HepG2 (cell line): ENCODE results near the gene CPPED1. TPM values are rescaled to one million over a fixed set of nuclear protein-coding genes. Genes with fewer than 3 reads are reported as not detected.

Experiments used
- ATAC-seq: fragments of 200-7000 bp; cut with Tn5 transposase; 3 replicates; pipeline ENCODE4 v1.9.1; 2020; ENCODE audit warnings: mild to moderate bottlenecking, moderate library complexity
- BruUV-seq: library from RNA; stranded (reverse); fragments of 400-500 nt; replicated peaks from 2 replicates; lab custom pipeline; 2021; lab: Mats Ljungman, UMichigan
- CTCF ChIA-PET: fragments of 300-600 bp; formaldehyde crosslinking; extraction: SDS; loops from one replicate; lab custom pipeline; 2021; ENCODE audit warnings: low total read pairs, inconsistent platforms, low intra/inter-chr PET ratio; lab: Yijun Ruan, JAX
- POLR2A ChIA-PET: fragments of 350-600 bp; sonication (Branson Sonifier 250); formaldehyde crosslinking; loops from one replicate; lab custom pipeline; 2020; ENCODE audit warnings: antibody characterized with exemption, inconsistent platforms; lab: Yijun Ruan, JAX
- DNase-seq: peaks from one replicate; pipeline ENCODE4 v3.0.0-alpha.2; 2015; ENCODE audit warnings: low spot score
- FAIRE-seq: peaks from 3 replicates; lab custom pipeline; 2011; peaks lifted over from hg19 to GRCh38; lab: Jason Lieb, UNC
- H2AFZ ChIP-seq: one replicate; pipeline ENCODE4 v1.6.1; 2011; ENCODE audit warnings: low read length, inconsistent platforms
- H3K27ac ChIP-seq: fragments of 300-600 bp; 3 replicates; pipeline ENCODE4 v1.8.0; 2011; ENCODE audit warnings: mixed run types, mild to moderate bottlenecking, mixed read lengths, low read length, inconsistent platforms; ENCODE audit not compliant: insufficient read depth; ENCODE audit errors: extremely low read length
- H3K27me3 ChIP-seq, 2 experiments: fragments of 200-600 bp in 1 of 2; 2 replicates in 1 of 2; 3 replicates in 1 of 2; pipeline versions ENCODE4 v1.6.0 to v1.8.0; 2011; ENCODE audit warnings: low read length in 2 of 2, mild to moderate bottlenecking in 2 of 2, moderate library complexity in 2 of 2, inconsistent platforms in 1 of 2; ENCODE audit not compliant: insufficient read depth in 2 of 2, control insufficient read depth in 1 of 2
- H3K36me3 ChIP-seq, 2 experiments: fragments of 200-600 bp in 1 of 2; replicated peaks in 1 of 2; 2 replicates in 1 of 2; 3 replicates in 1 of 2; pipeline versions ENCODE4 v1.5.1 to v1.8.0; 2011; ENCODE audit warnings: low read length in 2 of 2, inconsistent platforms in 1 of 2; ENCODE audit not compliant: insufficient read depth in 2 of 2, control insufficient read depth in 1 of 2
- H3K4me1 ChIP-seq: 2 replicates; pipeline ENCODE4 v1.5.1; 2012; ENCODE audit warnings: low read length, inconsistent platforms; ENCODE audit not compliant: insufficient read depth
- H3K4me2 ChIP-seq: 2 replicates; pipeline ENCODE4 v1.6.0; 2011; ENCODE audit warnings: low read depth, low read length, inconsistent platforms
- H3K4me3 ChIP-seq, 3 experiments: fragments of 200-600 bp in 1 of 3; sonication (generic), shearing (Covaris generic) in 1 of 3; replicated peaks in 1 of 3; 2 replicates each; pipeline ENCODE4 v1.5.1; 2011 to 2016; ENCODE audit warnings: low read length in 3 of 3, inconsistent platforms in 2 of 3, low read depth in 2 of 3, mild to moderate bottlenecking in 2 of 3, control low read depth in 1 of 3, mixed read lengths in 1 of 3; ENCODE audit not compliant: insufficient read depth in 1 of 3
- H3K79me2 ChIP-seq: one replicate; pipeline ENCODE4 v1.6.1; 2011; ENCODE audit warnings: low read length, inconsistent platforms; ENCODE audit not compliant: insufficient read depth
- H3K9ac ChIP-seq: 2 replicates; pipeline ENCODE4 v1.6.0; 2011; ENCODE audit warnings: mild to moderate bottlenecking, low read depth, low read length, inconsistent platforms; ENCODE audit not compliant: insufficient read depth
- H3K9me3 ChIP-seq: 2 replicates; pipeline ENCODE4 v1.5.1; 2012; ENCODE audit warnings: mild to moderate bottlenecking, low read length
- H4K20me1 ChIP-seq: 2 replicates; pipeline ENCODE4 v1.6.0; 2011; ENCODE audit warnings: inconsistent platforms, mild to moderate bottlenecking, low read length, moderate library complexity; ENCODE audit not compliant: insufficient read depth
- ARNT ChIP-seq: fragments of 450-650 bp; IDR thresholded peaks from 2 replicates; pipeline ENCODE4 v1.6.1; 2017
- DNMT1 ChIP-seq: sonication (generic); formaldehyde crosslinking; IDR thresholded peaks from 2 replicates; pipeline ENCODE4 v1.5.1; 2020; ENCODE audit warnings: mild to moderate bottlenecking, missing genetic modification reagents
- FOSL2 ChIP-seq: sonication (generic); formaldehyde crosslinking; IDR thresholded peaks from 2 replicates; pipeline ENCODE4 v1.4.0; 2020; ENCODE audit warnings: missing genetic modification reagents
- KDM5B ChIP-seq: sonication (generic); formaldehyde crosslinking; IDR thresholded peaks from 2 replicates; pipeline ENCODE4 v1.4.0; 2020; ENCODE audit warnings: missing genetic modification reagents, mild to moderate bottlenecking, borderline replicate concordance
- KLF6 ChIP-seq: IDR thresholded peaks from 2 replicates; pipeline ENCODE4 v1.8.0; 2016; ENCODE audit warnings: missing biosample characterization, missing genetic modification reagents
- PCBP2 ChIP-seq: fragments of 200-400 bp; formaldehyde crosslinking; optimal IDR thresholded peaks from 2 replicates; pipeline ENCODE3; 2018; ENCODE audit warnings: low read length, low read depth; ENCODE audit not compliant: poor library complexity, severe bottlenecking
- POLR2A ChIP-seq, 2 experiments: IDR thresholded peaks; 2 replicates each; pipeline ENCODE4 v1.6.1; 2011; ENCODE audit warnings: low read depth in 2 of 2, low read length in 2 of 2, mild to moderate bottlenecking in 1 of 2, moderate library complexity in 1 of 2; ENCODE audit not compliant: insufficient read depth in 1 of 2
- SRF ChIP-seq: IDR thresholded peaks from 2 replicates; pipeline ENCODE4 v1.6.1; 2011; ENCODE audit warnings: mild to moderate bottlenecking, low read depth, low read length, moderate library complexity
- ZFP36L1 ChIP-seq: sonication (generic); formaldehyde crosslinking; IDR thresholded peaks from 2 replicates; pipeline ENCODE4 v1.8.0; 2022; ENCODE audit warnings: mild to moderate bottlenecking, missing genetic modification reagents, moderate library complexity
- ZNF253 ChIP-seq: sonication (generic); formaldehyde crosslinking; IDR thresholded peaks from 2 replicates; pipeline ENCODE4 v1.8.0; 2022; ENCODE audit warnings: mild to moderate bottlenecking, missing genetic modification reagents, borderline replicate concordance
- ZNF552 ChIP-seq: sonication (generic); formaldehyde crosslinking; IDR thresholded peaks from 2 replicates; pipeline ENCODE4 v1.9.0; 2022; ENCODE audit warnings: missing genetic modification reagents, mild to moderate bottlenecking, borderline replicate concordance
- ZNF772 ChIP-seq: sonication (generic); formaldehyde crosslinking; IDR thresholded peaks from 2 replicates; pipeline ENCODE4 v1.5.0; 2020; ENCODE audit warnings: mild to moderate bottlenecking, missing genetic modification reagents
- ZNF781 ChIP-seq: sonication (generic); formaldehyde crosslinking; IDR thresholded peaks from 2 replicates; pipeline ENCODE4 v1.5.1; 2020; ENCODE audit warnings: borderline replicate concordance, mild to moderate bottlenecking, missing genetic modification reagents; ENCODE audit errors: not compliant biosample characterization
- ZSCAN25 ChIP-seq: sonication (generic); formaldehyde crosslinking; IDR thresholded peaks from 2 replicates; pipeline ENCODE4 v1.8.0; 2022; ENCODE audit warnings: mild to moderate bottlenecking, missing genetic modification reagents
- WGBS: methylation state at CpG from one replicate; pipeline ENCODE4 v1.1.6; 2017; ENCODE audit warnings: low lambda C conversion rate; 5-methylcytosine and 5-hydroxymethylcytosine counted together
- in situ Hi-C: cut with HindIII; loops from 2 replicates; pipeline ENCODE4 v1.10.0; 2017; ENCODE audit warnings: low pct_unique_long_range_greater_than_20kb; ENCODE audit not compliant: extremely low pct_ligation_motif_present
- intact Hi-C: fragments of 100-400 bp; cut with micrococcal nuclease; formaldehyde crosslinking; loops from one replicate; pipeline ENCODE4 v1.10.0; 2022; ENCODE audit not compliant: unreplicated experiment
- polyA plus RNA-seq, 8 experiments: library from polyadenylated mRNA; depleted of rRNA in 3 of 8; stranded (reverse) in 7 of 8; unstranded in 1 of 8; fragments of >200 nt; fragmentation: Illumina TruSeq in 4 of 8; extraction: Trizol in 4 of 8; gene quantifications; 2 replicates each; pipeline versions ENCODE4 v1.2.1 to v1.2.3, GENCODE V29; 2011 to 2016; ENCODE audit warnings: low read depth in 4 of 8, missing spikeins in 1 of 8, mixed read lengths in 1 of 8; ENCODE audit not compliant: insufficient read depth in 1 of 8
- total RNA-seq, 5 experiments: library from RNA; depleted of rRNA; stranded (reverse); fragments of >200 nt; fragmentation: Illumina TruSeq; extraction: Trizol; gene quantifications; 2 replicates each; pipeline ENCODE4 v1.2.3, GENCODE V29; 2016; ENCODE audit warnings: low read depth in 1 of 5
- TF ChIP-seq, protein P1 (sequence below): sonication (generic); formaldehyde crosslinking; IDR thresholded peaks from 2 replicates; pipeline ENCODE4 v1.5.1; 2020; ENCODE audit warnings: mild to moderate bottlenecking, missing genetic modification reagents, moderate library complexity
- TF ChIP-seq, protein P2 (sequence below): sonication (generic); formaldehyde crosslinking; IDR thresholded peaks from 2 replicates; pipeline ENCODE4 v1.5.1; 2020; ENCODE audit warnings: mild to moderate bottlenecking, missing genetic modification reagents, borderline replicate concordance

The CPPED1 gene
- total and polyA plus RNA-seq, 2 of the 13 experiments (the other 11 are each of a cell fraction or from before 2014, with no cell fraction given): 66.6 to 71.3 TPM

DNA sequence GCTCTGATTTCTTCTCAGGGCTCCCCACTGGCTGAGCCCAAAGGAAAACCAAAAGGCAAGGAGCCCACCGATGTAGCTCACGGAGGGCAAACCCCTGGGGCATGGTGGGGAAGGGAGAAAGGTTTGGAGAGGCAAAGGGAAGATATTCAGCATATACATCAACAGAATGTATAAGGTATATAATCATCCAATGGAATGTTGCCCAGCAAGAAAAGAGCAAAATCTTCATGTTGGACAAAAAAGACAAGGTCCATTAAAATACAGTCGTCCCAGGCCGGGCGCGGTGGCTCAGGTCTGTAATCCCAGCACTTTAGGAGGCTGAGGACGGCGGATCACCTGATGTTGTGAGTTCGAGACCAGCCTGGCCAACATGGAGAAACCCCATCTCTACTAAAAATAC is 1.6 kb downstream of the CPPED1 start:
- Histone ChIP-seq H3K4me2 (peak overlapping the region; percentile 99), H3K27ac (peak overlapping the region; percentile 97), H3K27me3 (peaks cover 0 to 7% of the 10 kb centered on the region in 2 experiments; a peak in 1 of 5 replicates), H2AFZ (no peak overlapping the region), H4K20me1 (peaks cover 16% of the 10 kb centered on the region), H3K4me3 (peak overlapping the region; percentile 86 to 97 (median 87)), H3K4me1 (peaks cover 69% of the 10 kb centered on the region), H3K36me3 (peaks cover 0 to 6% of the 10 kb centered on the region in 2 experiments; a peak in 4 of 5 replicates), H3K79me2 (peaks cover 63% of the 10 kb centered on the region), H3K9ac (peak overlapping the region; percentile 92), H3K9me3 (no peaks in the 10 kb centered on the region)
- intact Hi-C loops (loop anchor here (5.0 kb wide), 1 partner anchor 230 kb away; no protein-coding TSS in a partner anchor), in situ Hi-C loops (loop anchor here (25.0 kb wide), 1 partner anchor 465 kb away; no protein-coding TSS in a partner anchor)
- no peak for DNase-seq
- 67% methylated on average over 9 of the region's 9 CpGs for WGBS
- CTCF ChIA-PET: no interaction called here
- ATAC-seq: no peak
- no TSS peak for BruUV-seq
- POLR2A ChIA-PET: interaction anchor here (0.8 to 3.7 kb wide), 9 partner anchors 9 to 236 kb away, joined by 3 to 21 read pairs (median 5); no protein-coding TSS in a partner anchor
- no peak for FAIRE-seq
- TF ChIP-seq ARNT: no peak
- TF ChIP-seq PCBP2: no peak
- TF ChIP-seq KLF6 (CRISPR knock-in tag): no peak
- TF ChIP-seq DNMT1: no peak
- TF ChIP-seq FOSL2: no peak; the same call in 1 of the 2 replicates
- 0 out of 2 replicates have a peak, but pooled peaks have one; percentile 50 for TF ChIP-seq KDM5B
- TF ChIP-seq, protein P1, sequence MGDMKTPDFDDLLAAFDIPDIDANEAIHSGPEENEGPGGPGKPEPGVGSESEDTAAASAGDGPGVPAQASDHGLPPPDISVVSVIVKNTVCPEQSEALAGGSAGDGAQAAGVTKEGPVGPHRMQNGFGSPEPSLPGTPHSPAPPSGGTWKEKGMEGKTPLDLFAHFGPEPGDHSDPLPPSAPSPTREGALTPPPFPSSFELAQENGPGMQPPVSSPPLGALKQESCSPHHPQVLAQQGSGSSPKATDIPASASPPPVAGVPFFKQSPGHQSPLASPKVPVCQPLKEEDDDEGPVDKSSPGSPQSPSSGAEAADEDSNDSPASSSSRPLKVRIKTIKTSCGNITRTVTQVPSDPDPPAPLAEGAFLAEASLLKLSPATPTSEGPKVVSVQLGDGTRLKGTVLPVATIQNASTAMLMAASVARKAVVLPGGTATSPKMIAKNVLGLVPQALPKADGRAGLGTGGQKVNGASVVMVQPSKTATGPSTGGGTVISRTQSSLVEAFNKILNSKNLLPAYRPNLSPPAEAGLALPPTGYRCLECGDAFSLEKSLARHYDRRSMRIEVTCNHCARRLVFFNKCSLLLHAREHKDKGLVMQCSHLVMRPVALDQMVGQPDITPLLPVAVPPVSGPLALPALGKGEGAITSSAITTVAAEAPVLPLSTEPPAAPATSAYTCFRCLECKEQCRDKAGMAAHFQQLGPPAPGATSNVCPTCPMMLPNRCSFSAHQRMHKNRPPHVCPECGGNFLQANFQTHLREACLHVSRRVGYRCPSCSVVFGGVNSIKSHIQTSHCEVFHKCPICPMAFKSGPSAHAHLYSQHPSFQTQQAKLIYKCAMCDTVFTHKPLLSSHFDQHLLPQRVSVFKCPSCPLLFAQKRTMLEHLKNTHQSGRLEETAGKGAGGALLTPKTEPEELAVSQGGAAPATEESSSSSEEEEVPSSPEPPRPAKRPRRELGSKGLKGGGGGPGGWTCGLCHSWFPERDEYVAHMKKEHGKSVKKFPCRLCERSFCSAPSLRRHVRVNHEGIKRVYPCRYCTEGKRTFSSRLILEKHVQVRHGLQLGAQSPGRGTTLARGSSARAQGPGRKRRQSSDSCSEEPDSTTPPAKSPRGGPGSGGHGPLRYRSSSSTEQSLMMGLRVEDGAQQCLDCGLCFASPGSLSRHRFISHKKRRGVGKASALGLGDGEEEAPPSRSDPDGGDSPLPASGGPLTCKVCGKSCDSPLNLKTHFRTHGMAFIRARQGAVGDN (CRISPR knock-in tag): peak; percentile 24; the same call in 1 of the 2 replicates
- TF ChIP-seq ZFP36L1 (CRISPR knock-in tag): no peak
- TF ChIP-seq ZSCAN25: no peak
- TF ChIP-seq ZNF552 (CRISPR knock-in tag): no peak
- TF ChIP-seq ZNF253 (CRISPR knock-in tag): no peak; the same call in 1 of the 2 replicates
- TF ChIP-seq ZNF772 (CRISPR knock-in tag): 0 out of 2 replicates have a peak, but pooled peaks have one; percentile 42
- TF ChIP-seq ZNF781 (CRISPR knock-in tag): no peak
- TF ChIP-seq, protein P2, sequence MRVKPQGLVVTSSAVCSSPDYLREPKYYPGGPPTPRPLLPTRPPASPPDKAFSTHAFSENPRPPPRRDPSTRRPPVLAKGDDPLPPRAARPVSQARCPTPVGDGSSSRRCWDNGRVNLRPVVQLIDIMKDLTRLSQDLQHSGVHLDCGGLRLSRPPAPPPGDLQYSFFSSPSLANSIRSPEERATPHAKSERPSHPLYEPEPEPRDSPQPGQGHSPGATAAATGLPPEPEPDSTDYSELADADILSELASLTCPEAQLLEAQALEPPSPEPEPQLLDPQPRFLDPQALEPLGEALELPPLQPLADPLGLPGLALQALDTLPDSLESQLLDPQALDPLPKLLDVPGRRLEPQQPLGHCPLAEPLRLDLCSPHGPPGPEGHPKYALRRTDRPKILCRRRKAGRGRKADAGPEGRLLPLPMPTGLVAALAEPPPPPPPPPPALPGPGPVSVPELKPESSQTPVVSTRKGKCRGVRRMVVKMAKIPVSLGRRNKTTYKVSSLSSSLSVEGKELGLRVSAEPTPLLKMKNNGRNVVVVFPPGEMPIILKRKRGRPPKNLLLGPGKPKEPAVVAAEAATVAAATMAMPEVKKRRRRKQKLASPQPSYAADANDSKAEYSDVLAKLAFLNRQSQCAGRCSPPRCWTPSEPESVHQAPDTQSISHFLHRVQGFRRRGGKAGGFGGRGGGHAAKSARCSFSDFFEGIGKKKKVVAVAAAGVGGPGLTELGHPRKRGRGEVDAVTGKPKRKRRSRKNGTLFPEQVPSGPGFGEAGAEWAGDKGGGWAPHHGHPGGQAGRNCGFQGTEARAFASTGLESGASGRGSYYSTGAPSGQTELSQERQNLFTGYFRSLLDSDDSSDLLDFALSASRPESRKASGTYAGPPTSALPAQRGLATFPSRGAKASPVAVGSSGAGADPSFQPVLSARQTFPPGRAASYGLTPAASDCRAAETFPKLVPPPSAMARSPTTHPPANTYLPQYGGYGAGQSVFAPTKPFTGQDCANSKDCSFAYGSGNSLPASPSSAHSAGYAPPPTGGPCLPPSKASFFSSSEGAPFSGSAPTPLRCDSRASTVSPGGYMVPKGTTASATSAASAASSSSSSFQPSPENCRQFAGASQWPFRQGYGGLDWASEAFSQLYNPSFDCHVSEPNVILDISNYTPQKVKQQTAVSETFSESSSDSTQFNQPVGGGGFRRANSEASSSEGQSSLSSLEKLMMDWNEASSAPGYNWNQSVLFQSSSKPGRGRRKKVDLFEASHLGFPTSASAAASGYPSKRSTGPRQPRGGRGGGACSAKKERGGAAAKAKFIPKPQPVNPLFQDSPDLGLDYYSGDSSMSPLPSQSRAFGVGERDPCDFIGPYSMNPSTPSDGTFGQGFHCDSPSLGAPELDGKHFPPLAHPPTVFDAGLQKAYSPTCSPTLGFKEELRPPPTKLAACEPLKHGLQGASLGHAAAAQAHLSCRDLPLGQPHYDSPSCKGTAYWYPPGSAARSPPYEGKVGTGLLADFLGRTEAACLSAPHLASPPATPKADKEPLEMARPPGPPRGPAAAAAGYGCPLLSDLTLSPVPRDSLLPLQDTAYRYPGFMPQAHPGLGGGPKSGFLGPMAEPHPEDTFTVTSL (CRISPR knock-in tag): 0 out of 2 replicates have a peak, but pooled peaks have one; percentile 26
- TF ChIP-seq POLR2A (IDR thresholded peaks at IDR 0.05; ENCODE audit: insufficient read depth in 1 of 2, low read depth in 2 of 2, low read length in 2 of 2): no peak
- TF ChIP-seq SRF: no peak
